Liver (tissue), 9 donors: ENCODE data around the gene TRPT1. TPM values are rescaled to one million over a fixed set of nuclear protein-coding genes. Genes with fewer than 3 reads are reported as not detected.
A peak's percentile ranks its signal among the peaks of the same experiment; 100 is the strongest.

Source experiments
- DNase-seq: peaks from one replicate; pipeline ENCODE4 v3.0.0-alpha.2; 2017; ENCODE audit warnings: low spot score
- H3K27ac ChIP-seq, 2 donors: one replicate each; pipeline ENCODE4 v1.7.0; 2013; ENCODE audit warnings: inconsistent platforms in 2 of 2, low read length in 2 of 2, control low read depth in 1 of 2, low read depth in 1 of 2, mild to moderate bottlenecking in 1 of 2
- H3K27me3 ChIP-seq, 4 donors: one replicate each; pipeline versions ENCODE4 v1.6.1 to v1.7.0; 2013; ENCODE audit warnings: low read length in 3 of 4, inconsistent platforms in 1 of 4, mild to moderate bottlenecking in 1 of 4, moderate library complexity in 1 of 4; ENCODE audit not compliant: control insufficient read depth in 4 of 4, insufficient read depth in 4 of 4
- H3K36me3 ChIP-seq, 4 donors: one replicate each; pipeline versions ENCODE4 v1.6.1 to v1.7.0; 2013; ENCODE audit warnings: low read length in 3 of 4, mild to moderate bottlenecking in 3 of 4, low read depth in 1 of 4, moderate library complexity in 1 of 4; ENCODE audit not compliant: control insufficient read depth in 4 of 4, insufficient read depth in 3 of 4
- H3K4me1 ChIP-seq, 4 donors: one replicate each; pipeline versions ENCODE4 v1.6.1 to v1.7.0; 2013; ENCODE audit warnings: low read length in 3 of 4, mild to moderate bottlenecking in 3 of 4, moderate library complexity in 1 of 4; ENCODE audit not compliant: control insufficient read depth in 4 of 4, insufficient read depth in 4 of 4
- H3K4me3 ChIP-seq, 3 donors: one replicate each; pipeline versions ENCODE4 v1.6.1 to v1.7.0; 2013; ENCODE audit warnings: low read length in 3 of 3, control low read depth in 1 of 3, low read depth in 1 of 3, mild to moderate bottlenecking in 1 of 3
- H3K9ac ChIP-seq, 2 donors: one replicate each; pipeline ENCODE4 v1.7.0; 2013; ENCODE audit warnings: low read length in 2 of 2, mild to moderate bottlenecking in 2 of 2, moderate library complexity in 2 of 2, control low read depth in 1 of 2, low read depth in 1 of 2
- H3K9me3 ChIP-seq, 4 donors: one replicate each; pipeline versions ENCODE4 v1.6.1 to v1.7.0; 2013; ENCODE audit warnings: low read length in 3 of 4; ENCODE audit not compliant: control insufficient read depth in 4 of 4
- EGR1 ChIP-seq, 2 donors: IDR thresholded peaks; 2 replicates each; pipeline ENCODE4 v1.6.1; 2016 to 2018; ENCODE audit warnings: antibody characterized with exemption in 2 of 2, low read depth in 2 of 2
- FOXA1 ChIP-seq: IDR thresholded peaks from 2 replicates; pipeline ENCODE4 v1.6.1; 2016; ENCODE audit warnings: antibody characterized with exemption
- FOXA2 ChIP-seq: IDR thresholded peaks from 2 replicates; pipeline ENCODE4 v1.6.1; 2016; ENCODE audit warnings: antibody characterized with exemption
- GABPA ChIP-seq, 2 donors: IDR thresholded peaks in 1 of 2; conservative IDR thresholded peaks in 1 of 2; 2 replicates each; pipeline ENCODE4 v1.6.1; 2016; ENCODE audit warnings: antibody characterized with exemption in 2 of 2, mild to moderate bottlenecking in 1 of 2, moderate library complexity in 1 of 2
- HNF4A ChIP-seq, 2 donors: conservative IDR thresholded peaks; 2 replicates each; pipeline ENCODE4 v1.6.1; 2016; ENCODE audit warnings: antibody characterized with exemption in 2 of 2, mild to moderate bottlenecking in 2 of 2
- HNF4G ChIP-seq: IDR thresholded peaks from 2 replicates; pipeline ENCODE4 v1.6.1; 2016; ENCODE audit warnings: antibody characterized with exemption
- JUND ChIP-seq, 2 donors: IDR thresholded peaks; 2 replicates each; pipeline ENCODE4 v1.6.1; 2016; ENCODE audit warnings: antibody characterized with exemption in 2 of 2
- NR2F2 ChIP-seq: IDR thresholded peaks from 2 replicates; pipeline ENCODE4 v1.6.1; 2016; ENCODE audit warnings: antibody characterized with exemption
- RAD21 ChIP-seq, 2 donors: IDR thresholded peaks; 2 replicates each; pipeline ENCODE4 v1.6.1; 2016; ENCODE audit warnings: antibody characterized with exemption in 2 of 2, mild to moderate bottlenecking in 2 of 2
- RXRA ChIP-seq, 2 donors: IDR thresholded peaks; 2 replicates each; pipeline ENCODE4 v1.6.1; 2017 to 2018; ENCODE audit warnings: antibody characterized with exemption in 2 of 2, mild to moderate bottlenecking in 1 of 2
- SP1 ChIP-seq: IDR thresholded peaks from 2 replicates; pipeline ENCODE4 v1.6.1; 2018; ENCODE audit warnings: antibody characterized with exemption, mild to moderate bottlenecking
- TAF1 ChIP-seq: conservative IDR thresholded peaks from 2 replicates; pipeline ENCODE4 v1.6.1; 2016; ENCODE audit warnings: antibody characterized with exemption, mild to moderate bottlenecking
- YY1 ChIP-seq: IDR thresholded peaks from 2 replicates; pipeline ENCODE4 v1.6.1; 2016; ENCODE audit warnings: antibody characterized with exemption, mild to moderate bottlenecking
- WGBS: extraction: QIAGEN DNeasy Blood & Tissue Kit; methylation state at CpG from one replicate; pipeline ENCODE4 v1.1.7; 2013; 5-methylcytosine and 5-hydroxymethylcytosine counted together
- polyA plus RNA-seq, 2 donors: library from polyadenylated mRNA; stranded (reverse) in 1 of 2; unstranded in 1 of 2; fragments of 200-250 nt in 1 of 2; fragments of >200 nt in 1 of 2; fragmentation: Nextera tagmentation in 1 of 2; extraction: Ambion mirVana in 1 of 2; gene quantifications; one replicate each; pipeline versions ENCODE4 v1.2.1 to v1.2.3, GENCODE V29; 2013 to 2015
- total RNA-seq, 2 donors: library from RNA; depleted of rRNA; stranded (reverse); fragments of >200 nt; gene quantifications; one replicate each; pipeline ENCODE4 v1.2.3, GENCODE V29; 2014
- TF ChIP-seq, protein P1 (sequence below): IDR thresholded peaks from 2 replicates; pipeline ENCODE4 v1.6.1; 2016; ENCODE audit warnings: antibody characterized with exemption, mild to moderate bottlenecking
- TF ChIP-seq, protein P2 (sequence below): IDR thresholded peaks from 2 replicates; pipeline ENCODE4 v1.6.1; 2016; ENCODE audit warnings: antibody characterized with exemption
- TF ChIP-seq, protein P3 (sequence below): fragments of 150-350 bp; IDR thresholded peaks from 2 replicates; pipeline ENCODE4 v1.5.1; 2017; ENCODE audit warnings: improper control_type of control experiment, low read depth, low read length; ENCODE audit not compliant: missing input control
- TF ChIP-seq, protein P4 (sequence below): IDR thresholded peaks from 2 replicates; pipeline ENCODE4 v1.6.1; 2016; ENCODE audit warnings: antibody characterized with exemption
- TF ChIP-seq, protein P5 (sequence below): IDR thresholded peaks from 2 replicates; pipeline ENCODE4 v1.6.1; 2016; ENCODE audit warnings: antibody characterized with exemption
- donor health status: healthy.
- donor health status: healthy.
- donor health status: healthy.
- donor health status: healthy.
- donor health status: healthy.

Gene TRPT1
- total and polyA plus RNA-seq, 4 donors: 14.0 to 37.8 (median 20.8) TPM

DNA sequence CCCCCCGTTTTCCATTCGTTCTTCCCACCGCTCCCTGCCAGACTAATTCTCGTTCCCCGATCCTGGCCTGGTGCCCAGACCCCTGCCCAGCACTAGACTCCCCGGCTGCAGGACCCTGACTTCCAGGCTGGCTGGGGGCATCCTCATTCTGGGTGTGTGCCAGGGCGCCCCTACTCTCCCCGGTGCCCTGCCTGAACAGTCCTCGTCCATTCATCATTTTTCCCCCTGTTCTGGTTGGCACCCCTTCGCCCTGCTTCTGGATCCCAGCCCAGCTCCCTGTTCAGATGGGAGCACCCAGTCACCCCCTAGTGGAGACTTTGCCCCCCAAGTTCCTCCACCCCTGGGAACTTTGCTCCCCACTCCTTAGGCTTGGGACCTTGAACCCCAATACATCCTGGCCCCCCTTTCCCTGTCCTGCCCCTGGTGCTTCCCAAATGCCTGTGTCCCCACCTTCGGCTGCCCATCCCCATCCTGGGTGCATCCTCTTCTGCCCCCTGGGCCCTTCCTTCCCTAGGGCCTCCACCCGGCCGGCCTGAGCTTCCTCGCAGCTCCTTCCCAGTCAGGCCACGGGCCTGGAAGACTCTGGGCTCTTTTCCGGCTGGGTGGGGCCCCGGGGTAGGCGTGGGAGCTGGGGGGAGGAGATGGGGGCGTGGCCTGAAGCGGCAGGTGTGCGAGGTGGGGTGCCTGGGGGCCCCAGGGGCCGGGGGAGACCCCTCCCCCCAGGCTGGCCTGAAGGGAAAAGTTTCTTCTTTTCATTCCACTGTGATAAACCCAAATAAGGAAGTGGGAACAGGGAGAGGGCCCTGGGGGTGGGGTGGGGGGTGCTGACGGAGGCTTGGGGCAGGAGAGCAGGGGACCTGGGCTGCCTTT is 26.3 kb upstream of the TRPT1 start:
- DNase-seq: no peak
- TF ChIP-seq SP1: no peak
- TF ChIP-seq RXRA (IDR thresholded peaks at IDR 0.05): no peak
- TF ChIP-seq FOXA2: no peak
- TF ChIP-seq HNF4G: no peak
- no peak for TF ChIP-seq HNF4A (conservative IDR thresholded peaks at IDR 0.05)
- TF ChIP-seq FOXA1: no peak
- TF ChIP-seq, protein P1, sequence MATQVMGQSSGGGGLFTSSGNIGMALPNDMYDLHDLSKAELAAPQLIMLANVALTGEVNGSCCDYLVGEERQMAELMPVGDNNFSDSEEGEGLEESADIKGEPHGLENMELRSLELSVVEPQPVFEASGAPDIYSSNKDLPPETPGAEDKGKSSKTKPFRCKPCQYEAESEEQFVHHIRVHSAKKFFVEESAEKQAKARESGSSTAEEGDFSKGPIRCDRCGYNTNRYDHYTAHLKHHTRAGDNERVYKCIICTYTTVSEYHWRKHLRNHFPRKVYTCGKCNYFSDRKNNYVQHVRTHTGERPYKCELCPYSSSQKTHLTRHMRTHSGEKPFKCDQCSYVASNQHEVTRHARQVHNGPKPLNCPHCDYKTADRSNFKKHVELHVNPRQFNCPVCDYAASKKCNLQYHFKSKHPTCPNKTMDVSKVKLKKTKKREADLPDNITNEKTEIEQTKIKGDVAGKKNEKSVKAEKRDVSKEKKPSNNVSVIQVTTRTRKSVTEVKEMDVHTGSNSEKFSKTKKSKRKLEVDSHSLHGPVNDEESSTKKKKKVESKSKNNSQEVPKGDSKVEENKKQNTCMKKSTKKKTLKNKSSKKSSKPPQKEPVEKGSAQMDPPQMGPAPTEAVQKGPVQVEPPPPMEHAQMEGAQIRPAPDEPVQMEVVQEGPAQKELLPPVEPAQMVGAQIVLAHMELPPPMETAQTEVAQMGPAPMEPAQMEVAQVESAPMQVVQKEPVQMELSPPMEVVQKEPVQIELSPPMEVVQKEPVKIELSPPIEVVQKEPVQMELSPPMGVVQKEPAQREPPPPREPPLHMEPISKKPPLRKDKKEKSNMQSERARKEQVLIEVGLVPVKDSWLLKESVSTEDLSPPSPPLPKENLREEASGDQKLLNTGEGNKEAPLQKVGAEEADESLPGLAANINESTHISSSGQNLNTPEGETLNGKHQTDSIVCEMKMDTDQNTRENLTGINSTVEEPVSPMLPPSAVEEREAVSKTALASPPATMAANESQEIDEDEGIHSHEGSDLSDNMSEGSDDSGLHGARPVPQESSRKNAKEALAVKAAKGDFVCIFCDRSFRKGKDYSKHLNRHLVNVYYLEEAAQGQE: no peak
- no peak for TF ChIP-seq JUND (IDR thresholded peaks at IDR 0.05)
- TF ChIP-seq, protein P2, sequence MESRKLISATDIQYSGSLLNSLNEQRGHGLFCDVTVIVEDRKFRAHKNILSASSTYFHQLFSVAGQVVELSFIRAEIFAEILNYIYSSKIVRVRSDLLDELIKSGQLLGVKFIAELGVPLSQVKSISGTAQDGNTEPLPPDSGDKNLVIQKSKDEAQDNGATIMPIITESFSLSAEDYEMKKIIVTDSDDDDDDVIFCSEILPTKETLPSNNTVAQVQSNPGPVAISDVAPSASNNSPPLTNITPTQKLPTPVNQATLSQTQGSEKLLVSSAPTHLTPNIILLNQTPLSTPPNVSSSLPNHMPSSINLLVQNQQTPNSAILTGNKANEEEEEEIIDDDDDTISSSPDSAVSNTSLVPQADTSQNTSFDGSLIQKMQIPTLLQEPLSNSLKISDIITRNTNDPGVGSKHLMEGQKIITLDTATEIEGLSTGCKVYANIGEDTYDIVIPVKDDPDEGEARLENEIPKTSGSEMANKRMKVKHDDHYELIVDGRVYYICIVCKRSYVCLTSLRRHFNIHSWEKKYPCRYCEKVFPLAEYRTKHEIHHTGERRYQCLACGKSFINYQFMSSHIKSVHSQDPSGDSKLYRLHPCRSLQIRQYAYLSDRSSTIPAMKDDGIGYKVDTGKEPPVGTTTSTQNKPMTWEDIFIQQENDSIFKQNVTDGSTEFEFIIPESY: no peak
- TF ChIP-seq, protein P3, sequence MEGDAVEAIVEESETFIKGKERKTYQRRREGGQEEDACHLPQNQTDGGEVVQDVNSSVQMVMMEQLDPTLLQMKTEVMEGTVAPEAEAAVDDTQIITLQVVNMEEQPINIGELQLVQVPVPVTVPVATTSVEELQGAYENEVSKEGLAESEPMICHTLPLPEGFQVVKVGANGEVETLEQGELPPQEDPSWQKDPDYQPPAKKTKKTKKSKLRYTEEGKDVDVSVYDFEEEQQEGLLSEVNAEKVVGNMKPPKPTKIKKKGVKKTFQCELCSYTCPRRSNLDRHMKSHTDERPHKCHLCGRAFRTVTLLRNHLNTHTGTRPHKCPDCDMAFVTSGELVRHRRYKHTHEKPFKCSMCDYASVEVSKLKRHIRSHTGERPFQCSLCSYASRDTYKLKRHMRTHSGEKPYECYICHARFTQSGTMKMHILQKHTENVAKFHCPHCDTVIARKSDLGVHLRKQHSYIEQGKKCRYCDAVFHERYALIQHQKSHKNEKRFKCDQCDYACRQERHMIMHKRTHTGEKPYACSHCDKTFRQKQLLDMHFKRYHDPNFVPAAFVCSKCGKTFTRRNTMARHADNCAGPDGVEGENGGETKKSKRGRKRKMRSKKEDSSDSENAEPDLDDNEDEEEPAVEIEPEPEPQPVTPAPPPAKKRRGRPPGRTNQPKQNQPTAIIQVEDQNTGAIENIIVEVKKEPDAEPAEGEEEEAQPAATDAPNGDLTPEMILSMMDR: no peak
- TF ChIP-seq YY1: no peak
- TF ChIP-seq, protein P4, sequence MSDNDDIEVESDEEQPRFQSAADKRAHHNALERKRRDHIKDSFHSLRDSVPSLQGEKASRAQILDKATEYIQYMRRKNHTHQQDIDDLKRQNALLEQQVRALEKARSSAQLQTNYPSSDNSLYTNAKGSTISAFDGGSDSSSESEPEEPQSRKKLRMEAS: no peak
- no peak for TF ChIP-seq NR2F2
- no peak for TF ChIP-seq GABPA (IDR thresholded peaks at IDR 0.05 in 1 of 2, conservative IDR thresholded peaks at IDR 0.05 in 1 of 2)
- H3K27me3 ChIP-seq: no peaks in the 10 kb centered on the region
- H3K9ac ChIP-seq: peak overlapping the region in 1 of 2 donors; percentile 63
- peaks cover 10 to 44% (median 34%) of the 10 kb centered on the region in 4 donors for H3K4me1 ChIP-seq
- peaks cover 0 to 9% (median 3%) of the 10 kb centered on the region in 4 donors for H3K36me3 ChIP-seq
- peak overlapping the region; percentile 36 to 67 (median 51) for H3K4me3 ChIP-seq
- WGBS: 30% methylated on average over 23 of the region's 23 CpGs
- H3K27ac ChIP-seq: no peak overlapping the region
- no peaks in the 10 kb centered on the region for H3K9me3 ChIP-seq

DNA sequence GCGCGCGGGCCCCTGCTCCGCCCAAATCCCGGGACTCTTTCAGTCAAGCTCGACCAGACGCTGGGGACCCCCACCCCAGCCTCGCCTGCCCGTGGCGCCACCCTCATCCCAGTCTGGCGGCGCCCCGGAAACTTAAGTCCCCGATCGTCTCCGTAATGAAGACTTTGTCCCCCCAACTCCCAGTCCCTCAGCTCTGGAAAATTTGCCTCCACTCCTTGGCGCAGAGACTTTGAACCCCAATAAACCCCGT is 25.7 kb upstream of the TRPT1 start:
- Histone ChIP-seq H3K36me3 (peaks cover 0 to 8% (median 3%) of the 10 kb centered on the region in 4 donors), H3K27ac (no peak overlapping the region), H3K9ac (peak overlapping the region in 1 of 2 donors; percentile 63), H3K27me3 (no peaks in the 10 kb centered on the region), H3K4me3 (peak overlapping the region; percentile 36 to 67 (median 51)), H3K9me3 (no peaks in the 10 kb centered on the region), H3K4me1 (peaks cover 10 to 49% (median 38%) of the 10 kb centered on the region in 4 donors)
- WGBS: 2% methylated on average over 18 of the region's 18 CpGs
- TF ChIP-seq, protein P2: no peak
- TF ChIP-seq FOXA1 (no peak), YY1 (no peak), TAF1 (no peak), EGR1 (IDR thresholded peaks at IDR 0.05; ENCODE audit: low read depth in 2 of 2) (no peak), RAD21 (IDR thresholded peaks at IDR 0.05) (no peak), RXRA (IDR thresholded peaks at IDR 0.05) (no peak), NR2F2 (no peak), JUND (IDR thresholded peaks at IDR 0.05) (no peak), FOXA2 (no peak)
- TF ChIP-seq, protein P4: no peak
- TF ChIP-seq, protein P5, sequence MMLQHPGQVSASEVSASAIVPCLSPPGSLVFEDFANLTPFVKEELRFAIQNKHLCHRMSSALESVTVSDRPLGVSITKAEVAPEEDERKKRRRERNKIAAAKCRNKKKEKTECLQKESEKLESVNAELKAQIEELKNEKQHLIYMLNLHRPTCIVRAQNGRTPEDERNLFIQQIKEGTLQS: no peak
- DNase-seq: no peak
